GM19328 (cell line): ENCODE data around the gene WDR17.
"Not testable (repeated sequence)": the region's sequence is repeated elsewhere in the genome, so short reads cannot be mapped to it uniquely, and the experiment has no call there.

ENCODE experiments used
- ATAC-seq: cut with Tn5 transposase; IDR thresholded peaks from one replicate; pipeline ENCODE4 v1.9.1; 2021; ENCODE audit warnings: mild to moderate bottlenecking, moderate library complexity; ENCODE audit not compliant: unreplicated experiment

The WDR17 gene

DNA sequence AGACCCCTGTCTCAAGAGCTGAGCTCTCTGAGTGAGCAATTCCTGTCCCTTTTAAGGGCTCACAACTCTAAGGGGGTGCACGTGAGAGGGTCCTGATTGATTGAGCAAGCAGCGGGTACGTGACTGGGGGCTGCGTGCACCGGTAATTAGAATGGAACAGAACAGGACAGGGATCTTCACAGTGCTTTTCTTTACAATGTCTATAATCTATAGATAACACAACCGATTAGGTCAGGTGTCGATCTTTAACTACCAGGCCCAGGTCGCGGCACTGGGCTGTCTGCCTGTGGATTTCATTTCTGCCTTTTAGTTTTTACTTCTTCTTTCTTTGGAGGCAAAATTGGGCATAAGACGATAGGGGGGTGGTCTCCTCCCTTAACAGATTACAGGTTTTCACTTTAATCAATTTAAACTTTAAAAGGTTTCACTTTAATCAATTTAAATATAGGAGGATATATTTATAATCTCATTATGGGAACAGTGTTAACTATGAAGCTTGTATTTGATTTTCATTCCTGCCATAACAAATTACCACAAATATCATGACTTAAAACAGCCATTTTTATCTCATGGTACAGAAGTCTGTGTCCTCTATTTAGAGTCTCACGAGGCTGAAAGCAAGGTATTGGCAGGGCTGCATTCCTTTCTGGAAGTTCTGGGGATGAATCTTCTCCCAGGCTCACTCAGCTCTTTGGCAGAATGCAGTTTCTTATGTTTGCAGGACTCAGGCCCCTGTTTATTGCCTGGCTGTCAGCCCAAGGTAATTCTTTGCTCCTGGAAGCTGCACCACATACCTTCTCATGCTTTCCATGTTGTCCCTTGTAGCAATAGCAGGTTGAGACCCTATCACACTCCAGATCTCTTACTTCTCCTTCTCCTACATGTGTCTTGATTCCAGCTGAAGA lies 124.5 kb downstream of the WDR17 start:
- no peak for ATAC-seq

DNA sequence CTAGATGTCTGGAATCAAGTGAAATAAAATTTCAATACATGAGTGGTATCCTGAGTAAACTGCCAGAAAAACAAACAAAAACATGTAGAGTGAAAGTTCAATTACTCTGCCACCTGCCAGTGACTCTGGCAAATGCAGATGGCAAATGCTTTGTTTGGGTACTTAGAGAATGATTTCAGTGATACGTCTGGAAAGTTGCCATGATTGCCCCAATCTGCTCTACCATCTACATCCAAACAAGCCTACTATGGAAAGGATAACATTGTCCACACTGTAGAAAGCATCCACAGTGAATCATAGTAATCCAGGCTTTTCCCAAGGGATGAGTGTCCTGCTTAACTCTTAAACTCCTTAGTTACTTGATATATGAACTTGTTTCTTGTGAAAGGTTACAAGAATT lies 126.3 kb downstream of the WDR17 start:
- no peak for ATAC-seq

DNA sequence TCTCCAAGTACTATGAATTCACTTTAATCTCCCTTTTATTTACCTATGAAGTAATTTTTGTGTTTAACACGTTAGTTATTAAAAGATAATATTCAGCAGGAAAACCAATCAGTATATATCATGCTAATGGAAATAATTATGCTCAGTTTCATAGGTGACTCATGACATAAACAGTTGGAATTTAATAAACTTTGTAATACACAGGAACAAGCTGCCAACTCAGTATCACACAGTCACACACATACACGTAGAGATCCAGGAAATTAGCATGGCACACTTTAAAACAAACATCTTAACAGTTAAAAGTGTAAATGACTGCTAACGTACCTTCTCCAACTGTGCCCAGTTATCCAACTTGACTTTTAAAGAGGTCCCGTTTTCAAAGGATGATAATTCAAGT lies 127.5 kb downstream of the WDR17 start:
- ATAC-seq: no peak

DNA sequence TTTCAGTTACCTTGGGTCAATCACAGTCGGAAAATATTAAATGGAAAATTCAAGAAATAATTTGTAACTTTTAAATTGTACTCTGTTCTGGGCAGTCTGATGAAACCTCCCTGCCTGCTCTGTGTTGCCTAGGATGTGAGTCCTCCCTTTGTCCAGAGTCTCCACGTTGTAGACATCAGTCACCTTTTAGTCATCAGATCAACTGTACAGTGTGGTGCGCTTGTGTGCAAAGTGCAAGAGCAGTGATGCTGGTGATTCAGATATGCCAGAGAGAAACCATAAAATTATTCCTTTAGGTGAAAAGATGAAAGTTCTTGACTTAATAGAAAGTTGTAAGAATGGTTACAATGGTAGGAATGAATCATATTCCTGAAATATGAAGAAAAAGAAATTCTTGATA lies 128.3 kb downstream of the WDR17 start:
- no peak for ATAC-seq

DNA sequence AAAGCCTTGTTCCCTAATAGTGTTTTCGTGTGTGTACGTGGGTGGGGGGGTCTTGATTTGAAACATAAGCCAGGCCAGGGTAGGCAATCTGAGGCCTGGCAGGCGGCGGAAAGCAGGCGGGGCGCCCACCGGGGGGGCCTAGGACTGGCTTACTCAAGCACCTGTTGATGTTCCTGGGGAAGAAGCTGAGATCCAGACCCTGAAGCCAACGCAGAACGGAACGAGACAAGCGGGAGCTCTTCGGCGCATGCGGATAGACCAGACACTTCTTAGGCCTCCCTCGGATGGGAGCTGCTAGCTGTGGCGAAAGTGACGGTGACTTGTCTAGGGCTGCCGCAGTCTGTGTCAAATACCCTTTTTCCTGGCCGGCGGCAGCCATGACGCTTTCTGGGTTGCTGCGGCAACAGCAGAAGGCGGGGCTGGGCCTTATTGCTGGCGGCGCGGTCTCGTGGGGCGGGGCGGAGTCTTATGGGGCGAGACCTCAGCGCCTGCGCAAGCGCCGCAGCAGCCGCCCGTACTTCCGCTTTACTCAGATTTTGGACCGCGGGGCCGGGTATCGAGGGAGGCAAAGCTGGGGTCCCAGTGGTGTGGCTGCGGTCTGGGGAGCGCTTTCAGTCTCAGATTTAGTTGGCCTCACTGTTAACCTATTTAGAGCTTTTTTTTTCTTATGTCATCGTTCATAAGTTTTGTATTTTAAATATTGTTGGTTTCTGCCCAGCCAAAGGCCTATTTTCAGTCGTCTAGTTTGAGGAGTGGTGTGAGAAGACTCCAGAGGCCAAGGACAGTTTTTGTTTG lies 129.7 kb downstream of the WDR17 start, which contains the start of gene SPATA4:
Gene SPATA4 (minus strand): TSS at position 402 of the 795 bp plus-strand sequence. CDS start 23 bp downstream, at position 379.
- ATAC-seq: peak; percentile 99

DNA sequence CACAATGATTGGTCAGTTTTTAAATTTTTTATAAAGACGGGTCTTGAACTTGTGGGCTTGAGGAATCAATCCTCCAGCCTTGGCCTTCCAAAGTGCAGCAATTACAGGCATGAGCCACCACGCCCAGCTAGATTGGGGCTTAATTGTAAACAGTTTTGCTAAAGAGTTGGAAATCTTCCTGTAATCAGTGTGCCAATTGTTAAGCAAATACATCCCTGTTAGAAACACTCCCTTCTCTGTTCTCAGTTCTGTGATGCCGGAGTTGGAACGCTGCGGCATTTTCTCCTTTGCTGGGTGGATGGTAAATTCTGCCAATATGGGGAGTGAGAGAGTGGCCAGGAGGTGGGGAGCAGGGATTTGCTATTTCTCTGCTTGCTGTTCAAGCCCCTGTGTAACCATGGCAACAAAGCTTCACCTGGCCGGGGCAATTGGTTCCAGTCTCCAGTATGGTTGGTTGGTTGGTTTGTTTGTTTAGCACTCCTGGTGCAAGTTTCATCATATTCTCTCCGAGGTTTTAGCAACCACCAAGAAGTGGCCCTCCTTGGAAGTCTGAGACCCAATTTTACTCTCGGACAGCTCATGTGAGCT lies 132.8 kb downstream of the WDR17 start:
- ATAC-seq: no peak

DNA sequence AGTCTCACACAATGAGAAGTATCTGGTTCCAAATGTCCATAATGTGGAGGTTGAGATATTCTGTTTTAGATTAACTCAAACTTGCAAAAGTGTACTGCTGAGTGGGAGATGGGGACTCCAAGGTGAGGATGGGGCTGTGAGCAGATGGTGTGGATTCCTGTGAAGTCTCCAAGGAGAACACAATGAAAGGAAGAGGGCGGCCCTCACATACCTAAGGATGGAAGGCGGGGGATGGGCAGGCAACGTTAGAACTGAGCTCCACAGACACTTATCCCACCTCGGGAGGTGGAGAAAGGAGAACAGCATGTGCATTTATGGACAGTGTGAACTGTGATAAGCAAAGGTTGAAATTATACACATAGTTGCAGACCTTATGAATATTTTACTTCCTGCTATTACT lies 139.7 kb downstream of the WDR17 start:
- no peak for ATAC-seq

DNA sequence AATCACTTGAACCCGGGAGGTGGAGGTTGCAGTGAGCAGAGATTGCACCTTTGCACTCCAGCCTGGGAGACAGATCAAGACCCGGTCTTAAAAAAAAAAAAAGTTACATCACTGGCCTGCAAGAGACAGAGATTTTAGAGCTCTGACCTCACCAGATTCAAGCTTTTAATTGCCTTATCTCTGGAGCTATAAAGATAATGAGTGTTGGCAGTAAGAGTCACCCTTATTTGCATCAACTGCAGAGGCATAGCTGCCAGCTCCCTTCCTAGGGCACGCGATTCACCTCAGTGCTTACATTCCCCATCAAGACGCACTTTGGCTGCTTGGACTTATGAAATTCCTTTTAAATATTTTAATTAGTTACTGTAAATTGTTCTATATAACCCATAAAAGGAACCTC lies 142.2 kb downstream of the WDR17 start:
- no peak for ATAC-seq

DNA sequence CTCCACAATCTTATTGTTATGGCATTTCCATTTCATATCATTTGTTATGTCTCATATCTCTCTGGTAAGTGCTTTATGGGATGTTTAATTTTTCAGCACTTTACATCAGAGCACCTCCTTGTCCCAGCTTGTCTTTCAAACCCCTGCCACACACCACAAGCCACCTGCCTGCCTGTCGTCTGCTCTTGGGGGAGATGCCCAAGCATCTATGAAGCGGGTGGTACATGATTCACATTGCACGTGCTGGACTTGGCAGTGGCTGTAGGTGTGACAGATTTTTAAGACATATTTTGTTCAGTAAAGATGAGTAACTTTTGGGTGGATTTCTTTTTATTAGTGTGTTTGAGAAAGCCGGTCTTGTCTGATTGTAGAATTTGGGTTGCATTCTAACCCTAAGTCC lies 143.9 kb downstream of the WDR17 start:
- ATAC-seq: no peak

DNA sequence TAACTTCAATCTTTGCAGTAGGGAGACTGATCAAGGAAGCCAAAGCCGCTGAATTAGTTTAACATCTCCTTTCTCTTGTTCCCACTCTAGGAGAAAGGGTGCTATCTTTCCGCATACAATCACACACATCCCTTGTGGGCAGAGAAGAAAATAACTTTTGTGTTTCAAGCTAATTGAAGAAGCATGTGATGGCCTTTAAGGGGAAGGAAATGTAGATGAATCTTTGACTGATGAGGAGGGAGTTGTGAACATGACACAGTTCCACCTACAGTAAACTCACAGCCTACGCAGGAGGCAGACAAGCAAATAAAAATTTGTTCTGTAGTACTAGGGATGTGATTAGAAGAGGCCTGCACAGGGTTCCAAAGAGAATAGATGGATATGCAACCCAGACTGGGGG lies 144.5 kb downstream of the WDR17 start:
- no peak for ATAC-seq

DNA sequence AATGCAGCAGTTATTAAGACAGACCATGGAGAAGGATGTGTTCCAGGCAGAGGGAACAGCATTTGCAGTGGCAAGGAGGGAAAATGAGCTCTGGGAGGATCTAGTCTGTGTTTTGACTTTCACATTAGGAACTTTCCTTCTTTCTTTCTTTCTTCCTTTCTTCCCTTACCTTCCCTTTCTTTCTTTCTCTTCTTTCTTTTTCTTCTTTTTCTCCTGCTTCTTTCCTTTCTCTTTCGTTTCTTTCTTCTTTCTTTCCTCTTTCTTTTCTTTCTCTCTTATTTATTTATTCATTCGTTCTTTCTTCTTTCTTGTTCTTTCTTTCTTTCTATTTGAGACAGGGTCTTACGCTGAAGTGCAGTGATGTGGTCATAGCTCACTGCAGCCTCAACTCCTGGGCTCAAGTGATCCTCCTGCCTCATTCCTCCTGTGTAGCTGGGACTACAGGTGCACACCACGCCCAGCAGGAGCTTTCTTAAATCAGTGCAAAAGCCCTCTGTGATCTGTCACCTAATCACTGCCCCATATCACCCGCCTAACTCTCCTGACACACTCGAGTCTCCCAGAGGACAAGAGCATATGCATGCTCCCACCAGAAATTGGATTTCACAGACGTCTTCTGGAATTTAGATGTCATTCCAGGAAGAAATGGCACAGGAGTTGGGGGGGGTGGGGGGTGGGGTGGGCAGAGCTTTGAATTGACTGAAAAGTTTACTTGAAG lies 145.1 kb downstream of the WDR17 start:
- no peak for ATAC-seq

DNA sequence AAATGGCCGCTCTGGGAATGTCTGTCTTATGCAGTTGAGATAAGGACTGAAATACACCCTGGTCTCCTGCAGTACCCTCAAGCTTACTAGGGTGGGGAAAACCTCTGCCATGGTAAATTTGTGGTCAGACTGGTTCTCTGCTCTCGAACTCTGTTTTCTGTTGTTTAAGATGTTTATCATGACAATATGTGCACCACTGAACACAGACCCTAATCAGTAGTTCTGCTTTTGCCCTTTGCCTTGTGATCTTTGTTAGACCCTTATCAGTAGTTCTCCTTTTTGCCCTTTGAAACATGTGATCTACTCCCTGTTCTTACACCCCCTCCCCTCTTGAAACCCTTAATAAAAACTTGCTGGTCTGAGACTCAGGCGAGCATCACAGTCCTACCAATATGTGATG lies 146.7 kb downstream of the WDR17 start:
- ATAC-seq: not testable (repeated sequence)

DNA sequence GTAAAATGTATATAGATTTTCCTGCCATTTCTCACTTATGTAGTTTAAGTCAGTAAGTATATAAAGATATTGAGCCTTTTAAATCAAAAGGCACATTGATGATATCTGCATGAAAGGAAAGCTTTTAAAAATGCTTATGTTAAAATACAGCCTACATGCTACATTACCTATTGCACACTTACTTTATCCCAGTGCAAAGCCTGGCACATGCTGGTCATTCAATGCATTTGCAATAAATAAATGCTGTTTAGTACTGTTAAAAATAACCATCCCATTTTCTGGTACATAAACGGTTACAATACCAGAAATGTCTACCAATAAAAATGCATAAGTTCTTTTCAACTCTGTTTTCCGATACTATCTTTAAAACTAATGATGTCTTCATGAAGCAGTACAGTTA lies 151.9 kb downstream of the WDR17 start:
- no peak for ATAC-seq

DNA sequence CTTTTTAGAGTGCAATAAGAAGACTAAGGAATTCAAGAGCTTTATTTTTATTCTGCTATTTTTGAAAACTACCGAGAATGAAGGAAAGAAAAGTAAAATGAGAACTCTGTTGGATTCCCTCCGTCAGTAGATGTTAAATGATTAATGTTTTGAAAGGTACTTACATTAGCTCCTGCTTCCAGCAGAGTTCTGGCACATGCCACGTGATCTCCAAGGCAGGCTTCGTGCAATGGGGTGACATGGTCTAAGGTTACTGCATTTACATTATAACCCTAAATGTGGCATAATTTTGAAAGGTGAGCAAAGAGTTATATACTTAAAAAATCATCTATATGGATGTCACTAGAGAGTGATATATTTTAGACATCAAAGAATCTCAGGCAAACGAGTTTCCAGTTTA lies 156.5 kb downstream of the WDR17 start:
- ATAC-seq: no peak

DNA sequence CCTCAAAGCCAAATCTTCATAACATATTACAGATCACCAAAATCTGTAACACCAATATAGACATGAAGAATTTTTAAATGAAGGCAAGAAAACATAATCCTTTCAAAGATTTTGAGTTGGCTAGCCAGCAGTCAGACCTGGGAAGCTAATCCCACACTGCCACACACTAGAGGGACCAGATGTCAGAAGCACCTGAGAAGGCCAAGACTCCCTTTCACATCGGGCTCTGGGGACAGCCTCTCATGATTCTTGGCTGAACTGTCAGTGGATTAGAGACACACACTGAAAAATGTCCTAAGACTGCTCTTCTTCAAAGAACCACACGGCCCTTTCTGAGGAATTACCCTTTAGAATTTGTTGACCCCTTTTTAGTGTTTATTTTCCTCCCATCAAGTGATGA lies 157.9 kb downstream of the WDR17 start:
- no peak for ATAC-seq

DNA sequence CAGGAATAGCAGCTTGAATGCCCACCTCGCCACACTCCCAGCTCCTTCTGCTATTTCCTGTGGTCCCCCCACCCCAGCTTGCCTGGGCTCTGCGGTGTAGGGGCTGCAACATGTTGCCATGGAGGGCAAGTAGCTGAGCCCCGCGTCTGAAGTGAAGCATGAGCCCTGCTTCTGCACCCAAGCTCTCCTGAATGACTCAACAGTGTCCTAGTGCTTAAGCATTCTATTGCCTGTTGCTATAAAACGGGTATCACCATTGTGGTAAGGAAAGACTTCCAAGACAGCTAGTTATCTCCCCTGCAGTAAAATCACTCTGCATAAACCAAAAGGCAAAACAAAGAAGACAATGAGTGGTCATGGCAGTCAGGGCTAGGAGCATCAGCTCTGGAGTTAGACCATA lies 161.1 kb downstream of the WDR17 start:
- ATAC-seq: no peak

DNA sequence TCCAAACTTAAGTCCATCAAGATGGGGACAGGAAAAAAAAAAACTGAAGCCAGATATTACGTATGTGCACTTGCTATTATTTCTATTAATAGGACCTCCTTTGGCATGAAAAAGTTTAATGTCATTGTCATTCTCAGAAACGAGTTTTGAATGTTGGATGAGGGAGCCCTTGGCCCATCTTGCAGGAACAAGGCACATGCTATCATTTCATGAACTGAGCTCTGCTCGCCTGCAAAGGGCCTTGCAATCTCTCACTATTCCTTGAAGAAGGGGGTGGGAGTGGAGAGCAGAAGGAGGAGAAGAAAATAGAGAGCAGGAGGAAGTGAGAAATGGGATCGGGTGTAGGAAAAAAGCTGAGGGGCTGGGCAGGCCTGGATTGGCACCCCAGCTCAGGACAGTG lies 164.0 kb downstream of the WDR17 start:
- ATAC-seq: no peak
